ENCODE measurements around the gene PIM1. TPM values are rescaled to one million over a fixed set of nuclear protein-coding genes. Genes with fewer than 3 reads are reported as not detected.

Gene PIM1
- total RNA-seq, 1 experiment from 2014 or later: 47.5 TPM

DNA sequence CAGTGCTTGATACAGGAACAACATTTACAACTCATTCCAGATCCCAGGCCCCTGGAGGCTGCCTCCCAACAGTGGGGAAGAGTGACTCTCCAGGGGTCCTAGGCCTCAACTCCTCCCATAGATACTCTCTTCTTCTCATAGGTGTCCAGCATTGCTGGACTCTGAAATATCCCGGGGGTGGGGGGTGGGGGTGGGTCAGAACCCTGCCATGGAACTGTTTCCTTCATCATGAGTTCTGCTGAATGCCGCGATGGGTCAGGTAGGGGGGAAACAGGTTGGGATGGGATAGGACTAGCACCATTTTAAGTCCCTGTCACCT is 4.2 kb downstream of the PIM1 start:
- WGBS (ENCODE audit: extremely low coverage, insufficient read length, low lambda C conversion rate): no CpG with 5 or more reads among the region's 3 CpGs
- no peak overlapping the region for H4K91ac ChIP-seq (ENCODE audit: insufficient read length, low read depth, low read length)
- no peaks in the 10 kb centered on the region; a peak in 2 of 5 replicates for H3K9me3 Mint-ChIP-seq
- peaks cover 13% of the 10 kb centered on the region for H3K23me2 ChIP-seq (ENCODE audit: insufficient read length, low read depth, low read length, poor library complexity, severe bottlenecking)
- H3K27me3 ChIP-seq (ENCODE audit: insufficient read depth, low read length): no peaks in the 10 kb centered on the region
- no peak overlapping the region for H2AK5ac ChIP-seq (ENCODE audit: insufficient read length, low read length)
- H3K79me2 ChIP-seq (ENCODE audit: insufficient read depth, low read length): peaks cover 14% of the 10 kb centered on the region; the same call in 1 of the 2 replicates
- H3K27ac Mint-ChIP-seq: peak overlapping the region in 1 of 3 experiments; percentile 65; a peak in 1 of 7 replicates
- no peak overlapping the region for H3K4ac ChIP-seq (ENCODE audit: low read depth, low read length)
- no peaks in the 10 kb centered on the region for H3K4me1 ChIP-seq (ENCODE audit: insufficient read depth, low read length)
- H3T11ph ChIP-seq (ENCODE audit: low read length): no peak overlapping the region
- H3K18ac ChIP-seq (ENCODE audit: insufficient read length, low read depth, low read length): no peak overlapping the region
- H3K56ac ChIP-seq (ENCODE audit: insufficient read length, low read depth, low read length): no peak overlapping the region
- H2AFZ ChIP-seq (ENCODE audit: low read length): no peak overlapping the region
- H3K9me3 ChIP-seq (ENCODE audit: control insufficient read depth, low read depth, low read length): no peaks in the 10 kb centered on the region
- peaks cover 21 to 41% of the 10 kb centered on the region in 2 experiments for H3K4me1 Mint-ChIP-seq
- no peak overlapping the region for H4K5ac ChIP-seq (ENCODE audit: insufficient read length, low read depth, low read length)
- no peak overlapping the region for H2BK120ac ChIP-seq (ENCODE audit: low read depth, low read length, poor library complexity, severe bottlenecking)
- TF ChIP-seq, protein P1, sequence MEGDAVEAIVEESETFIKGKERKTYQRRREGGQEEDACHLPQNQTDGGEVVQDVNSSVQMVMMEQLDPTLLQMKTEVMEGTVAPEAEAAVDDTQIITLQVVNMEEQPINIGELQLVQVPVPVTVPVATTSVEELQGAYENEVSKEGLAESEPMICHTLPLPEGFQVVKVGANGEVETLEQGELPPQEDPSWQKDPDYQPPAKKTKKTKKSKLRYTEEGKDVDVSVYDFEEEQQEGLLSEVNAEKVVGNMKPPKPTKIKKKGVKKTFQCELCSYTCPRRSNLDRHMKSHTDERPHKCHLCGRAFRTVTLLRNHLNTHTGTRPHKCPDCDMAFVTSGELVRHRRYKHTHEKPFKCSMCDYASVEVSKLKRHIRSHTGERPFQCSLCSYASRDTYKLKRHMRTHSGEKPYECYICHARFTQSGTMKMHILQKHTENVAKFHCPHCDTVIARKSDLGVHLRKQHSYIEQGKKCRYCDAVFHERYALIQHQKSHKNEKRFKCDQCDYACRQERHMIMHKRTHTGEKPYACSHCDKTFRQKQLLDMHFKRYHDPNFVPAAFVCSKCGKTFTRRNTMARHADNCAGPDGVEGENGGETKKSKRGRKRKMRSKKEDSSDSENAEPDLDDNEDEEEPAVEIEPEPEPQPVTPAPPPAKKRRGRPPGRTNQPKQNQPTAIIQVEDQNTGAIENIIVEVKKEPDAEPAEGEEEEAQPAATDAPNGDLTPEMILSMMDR (conservative IDR thresholded peaks at IDR 0.05): no peak
- no peak overlapping the region for H3K14ac ChIP-seq (ENCODE audit: insufficient read depth, low read length)
- no peak overlapping the region for H2BK20ac ChIP-seq (ENCODE audit: low read depth, low read length, poor library complexity, severe bottlenecking)
- no peak for DNase-seq
- H3K4me3 Mint-ChIP-seq: no peak overlapping the region; a peak in 2 of 5 replicates
- H3K4me2 ChIP-seq (ENCODE audit: insufficient read depth, insufficient read length, low read length): no peak overlapping the region
- no peak overlapping the region for H3K9ac ChIP-seq (ENCODE audit: extremely low read depth, insufficient read length, low read length)
- H2BK12ac ChIP-seq (ENCODE audit: insufficient read length, low read depth, low read length): no peak overlapping the region
- H3K36me3 Mint-ChIP-seq (ENCODE audit: insufficient read depth in 1 of 3, low read depth in 3 of 3): peaks cover 40 to 52% (median 40%) of the 10 kb centered on the region in 3 experiments
- H4K20me1 ChIP-seq (ENCODE audit: control insufficient read depth, insufficient read depth, insufficient read length): no peaks in the 10 kb centered on the region
- peaks cover 5% of the 10 kb centered on the region for H3K79me1 ChIP-seq (ENCODE audit: insufficient read depth, low read depth, low read length, poor library complexity, severe bottlenecking)
- no peak overlapping the region for H2BK5ac ChIP-seq (ENCODE audit: insufficient read length, low read length)
- H3K23ac ChIP-seq (ENCODE audit: insufficient read length, low read depth, low read length): no peak overlapping the region
- H3K27ac ChIP-seq (ENCODE audit: insufficient read length, low read depth, low read length): no peak overlapping the region
- no peak overlapping the region for H4K8ac ChIP-seq (replicated peaks; ENCODE audit: insufficient read length, low read depth, low read length)
- H3K27me3 Mint-ChIP-seq (ENCODE audit: low read depth): no peaks in the 10 kb centered on the region; the same call in 1 of the 2 replicates
- H2BK15ac ChIP-seq (ENCODE audit: low read depth, low read length): no peak overlapping the region
